Endothelial cell of umbilical vein (primary cell): Measurements from ENCODE around the gene ITGA1. TPM values are rescaled to one million over a fixed set of nuclear protein-coding genes. Genes with fewer than 3 reads are reported as not detected.

ENCODE experiments used
- BruUV-seq: library from RNA; stranded (reverse); fragments of 400-500 nt; replicated peaks from 2 replicates; lab custom pipeline; 2021; lab: Mats Ljungman, UMichigan
- CTCF ChIA-PET: fragments of 300-600, 350-600 bp; sonication (Branson Sonifier 250); formaldehyde crosslinking; loops from one replicate; lab custom pipeline; 2021; ENCODE audit warnings: antibody characterized with exemption, inconsistent platforms; lab: Charles Lee
- POLR2A ChIA-PET: fragments of 300-600, 350-600 bp; sonication (Branson Sonifier 250); formaldehyde crosslinking; loops from one replicate; lab custom pipeline; 2021; ENCODE audit warnings: antibody characterized with exemption, inconsistent platforms; lab: Charles Lee
- DNase-seq: peaks from one replicate; pipeline ENCODE4 v3.0.0-alpha.2; 2011; ENCODE audit warnings: low read depth, low spot score
- FAIRE-seq: peaks from 2 replicates; lab custom pipeline; 2011; peaks lifted over from hg19 to GRCh38; lab: Jason Lieb, UNC
- H2AFZ ChIP-seq: 2 replicates; pipeline ENCODE4 v1.6.0; 2012; ENCODE audit warnings: low read depth, low read length, control low read depth, inconsistent platforms
- H3K27ac ChIP-seq: 2 replicates; pipeline ENCODE4 v1.5.1; 2011; ENCODE audit warnings: low read depth, mild to moderate bottlenecking, control low read depth, low read length, moderate library complexity; ENCODE audit not compliant: insufficient read depth
- H3K27me3 ChIP-seq, 2 experiments: 2 replicates each; pipeline versions ENCODE4 v1.6.0 to v1.6.1; 2011; ENCODE audit warnings: low read length in 2 of 2, mixed read lengths in 1 of 2; ENCODE audit not compliant: control insufficient read depth in 2 of 2, insufficient read depth in 2 of 2
- H3K36me3 ChIP-seq, 2 experiments: 2 replicates in 1 of 2; 3 replicates in 1 of 2; pipeline ENCODE4 v1.5.1; 2011; ENCODE audit warnings: low read length in 2 of 2, mild to moderate bottlenecking in 1 of 2, moderate library complexity in 1 of 2; ENCODE audit not compliant: control insufficient read depth in 2 of 2, insufficient read depth in 2 of 2; ENCODE audit errors: extremely low read depth in 1 of 2
- H3K4me1 ChIP-seq: 3 replicates; pipeline ENCODE4 v1.5.1; 2011; ENCODE audit warnings: mild to moderate bottlenecking, low read length; ENCODE audit not compliant: control insufficient read depth, insufficient read depth; ENCODE audit errors: extremely low read depth
- H3K4me2 ChIP-seq: 2 replicates; pipeline ENCODE4 v1.6.1; 2011; ENCODE audit warnings: low read length, control low read depth, mixed read lengths; ENCODE audit not compliant: insufficient read depth
- H3K4me3 ChIP-seq, 3 experiments: fragments of 200-600 bp in 1 of 3; sonication (generic), shearing (Covaris generic) in 1 of 3; replicated peaks in 1 of 3; 2 replicates each; pipeline ENCODE4 v1.5.1; 2011 to 2016; ENCODE audit warnings: control low read depth in 3 of 3, low read length in 3 of 3, mild to moderate bottlenecking in 2 of 3, inconsistent platforms in 1 of 3, low read depth in 1 of 3, moderate library complexity in 1 of 3; ENCODE audit not compliant: insufficient read depth in 1 of 3
- H3K79me2 ChIP-seq: 2 replicates; pipeline ENCODE4 v1.6.0; 2012; ENCODE audit warnings: low read length, inconsistent platforms; ENCODE audit not compliant: control insufficient read depth, insufficient read depth
- H3K9ac ChIP-seq: replicated peaks from 2 replicates; pipeline ENCODE3; 2011; ENCODE audit warnings: low read length, control low read depth; ENCODE audit not compliant: insufficient read depth; ENCODE audit errors: extremely low read depth
- H3K9me1 ChIP-seq: replicated peaks from 3 replicates; pipeline ENCODE4 v1.6.0; 2011; ENCODE audit warnings: mild to moderate bottlenecking, low read length; ENCODE audit not compliant: control insufficient read depth, insufficient read depth; ENCODE audit errors: extremely low read depth
- H3K9me3 ChIP-seq: replicated peaks from 2 replicates; pipeline ENCODE4 v1.5.1; 2012; ENCODE audit warnings: low read length, inconsistent platforms; ENCODE audit not compliant: control insufficient read depth, insufficient read depth
- H4K20me1 ChIP-seq: replicated peaks from 2 replicates; pipeline ENCODE3; 2011; ENCODE audit warnings: mild to moderate bottlenecking, low read length; ENCODE audit not compliant: control insufficient read depth, insufficient read depth; ENCODE audit errors: extremely low read depth
- EZH2 ChIP-seq: IDR thresholded peaks from 2 replicates; pipeline ENCODE4 v1.6.1; 2012; ENCODE audit warnings: borderline replicate concordance, low read depth, mild to moderate bottlenecking, moderate library complexity, low read length, inconsistent platforms; ENCODE audit not compliant: severe bottlenecking
- POLR2AphosphoS5 ChIP-seq: IDR thresholded peaks from 2 replicates; pipeline ENCODE4 v1.6.1; 2012; ENCODE audit warnings: low read depth, mild to moderate bottlenecking, control low read depth, low read length, moderate library complexity; ENCODE audit not compliant: insufficient read depth
- dilution Hi-C: fragments of 300-500 bp; cut with MboI; formaldehyde crosslinking; loops from one replicate; pipeline ENCODE4 v1.15.0; 2019; ENCODE audit warnings: low sequenced_read_pairs; ENCODE audit not compliant: extremely low pct_ligation_motif_present
- intact Hi-C: fragments of 100-400 bp; cut with micrococcal nuclease; formaldehyde crosslinking; loops from one replicate; pipeline ENCODE4 v1.10.0; 2022
- polyA plus RNA-seq, 4 experiments: library from polyadenylated mRNA; depleted of rRNA in 3 of 4; stranded (reverse) in 3 of 4; unstranded in 1 of 4; fragments of >200 nt; gene quantifications; 2 replicates each; pipeline versions ENCODE4 v1.2.1 to v1.2.3, GENCODE V29; 2011 to 2012; ENCODE audit warnings: missing spikeins in 1 of 4
- total RNA-seq: library from RNA; stranded (reverse); gene quantifications from 2 replicates; pipeline ENCODE4 v1.2.3, GENCODE V29; 2021
- TF ChIP-seq, protein P1 (sequence below), 2 donors: IDR thresholded peaks; 1 replicate in 1 of 2; 2 replicates in 1 of 2; pipeline ENCODE4 v1.5.1; 2011; ENCODE audit warnings: low read length in 2 of 2, mild to moderate bottlenecking in 2 of 2, moderate library complexity in 2 of 2, control low read depth in 1 of 2, inconsistent platforms in 1 of 2, low read depth in 1 of 2; ENCODE audit not compliant: insufficient read depth in 1 of 2; ENCODE audit errors: extremely low read depth in 1 of 2
- TF ChIP-seq, protein P2 (sequence below): IDR thresholded peaks from 2 replicates; pipeline ENCODE4 v1.6.1; 2011; ENCODE audit not compliant: insufficient read depth, insufficient read length

ITGA1 gene
- total and polyA plus RNA-seq, 2 donors (not counting 3 experiments of a cell fraction or from before 2014, with no cell fraction given) = 0.65 to 1.9 TPM

DNA sequence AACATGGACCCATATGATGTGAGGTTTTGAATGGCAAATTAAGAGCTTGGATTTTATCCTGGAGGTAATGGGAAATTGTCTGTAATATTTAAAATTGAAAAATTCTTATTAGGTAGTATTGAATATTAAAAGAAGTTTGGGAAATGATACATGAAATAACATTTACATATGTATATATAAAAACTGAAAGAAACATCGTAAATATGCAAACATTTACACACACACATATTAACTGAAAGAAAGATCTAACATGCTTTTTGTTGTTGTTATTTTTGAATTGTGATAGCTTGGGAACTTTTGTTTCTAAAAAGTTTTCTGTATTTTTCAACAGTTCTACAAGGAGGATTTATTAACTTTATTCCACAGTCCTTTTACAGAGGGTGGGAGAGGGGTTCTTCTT, 118.6 kb downstream of the ITGA1 start:
- TF ChIP-seq POLR2AphosphoS5 = no peak
- TF ChIP-seq, protein P1, sequence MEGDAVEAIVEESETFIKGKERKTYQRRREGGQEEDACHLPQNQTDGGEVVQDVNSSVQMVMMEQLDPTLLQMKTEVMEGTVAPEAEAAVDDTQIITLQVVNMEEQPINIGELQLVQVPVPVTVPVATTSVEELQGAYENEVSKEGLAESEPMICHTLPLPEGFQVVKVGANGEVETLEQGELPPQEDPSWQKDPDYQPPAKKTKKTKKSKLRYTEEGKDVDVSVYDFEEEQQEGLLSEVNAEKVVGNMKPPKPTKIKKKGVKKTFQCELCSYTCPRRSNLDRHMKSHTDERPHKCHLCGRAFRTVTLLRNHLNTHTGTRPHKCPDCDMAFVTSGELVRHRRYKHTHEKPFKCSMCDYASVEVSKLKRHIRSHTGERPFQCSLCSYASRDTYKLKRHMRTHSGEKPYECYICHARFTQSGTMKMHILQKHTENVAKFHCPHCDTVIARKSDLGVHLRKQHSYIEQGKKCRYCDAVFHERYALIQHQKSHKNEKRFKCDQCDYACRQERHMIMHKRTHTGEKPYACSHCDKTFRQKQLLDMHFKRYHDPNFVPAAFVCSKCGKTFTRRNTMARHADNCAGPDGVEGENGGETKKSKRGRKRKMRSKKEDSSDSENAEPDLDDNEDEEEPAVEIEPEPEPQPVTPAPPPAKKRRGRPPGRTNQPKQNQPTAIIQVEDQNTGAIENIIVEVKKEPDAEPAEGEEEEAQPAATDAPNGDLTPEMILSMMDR (IDR thresholded peaks at IDR 0.05; ENCODE audit: extremely low read depth in 1 of 2, insufficient read depth in 1 of 2, low read depth in 1 of 2, low read length in 2 of 2) = no peak
- intact Hi-C loops = no loop called here
- Histone ChIP-seq H3K36me3 (no peaks in the 10 kb centered on the region), H3K9me1 (no peaks in the 10 kb centered on the region), H3K79me2 (no peaks in the 10 kb centered on the region), H3K27ac (no peak overlapping the region), H3K9ac (no peak overlapping the region), H3K4me1 (no peaks in the 10 kb centered on the region), H3K27me3 (no peaks in the 10 kb centered on the region), H4K20me1 (no peaks in the 10 kb centered on the region), H3K9me3 (no peaks in the 10 kb centered on the region), H3K4me2 (no peak overlapping the region), H2AFZ (no peak overlapping the region), H3K4me3 (no peak overlapping the region)
- DNase-seq = no peak
- POLR2A ChIA-PET = no interaction called here
- CTCF ChIA-PET = interaction anchor here (0.7 to 1.6 kb wide), 7 partner anchors 9 to 227 kb away, joined by 3 to 5 read pairs (median 3); no protein-coding TSS in a partner anchor
- FAIRE-seq = no peak
- dilution Hi-C loops = no loop called here
- BruUV-seq = no TSS peak

DNA sequence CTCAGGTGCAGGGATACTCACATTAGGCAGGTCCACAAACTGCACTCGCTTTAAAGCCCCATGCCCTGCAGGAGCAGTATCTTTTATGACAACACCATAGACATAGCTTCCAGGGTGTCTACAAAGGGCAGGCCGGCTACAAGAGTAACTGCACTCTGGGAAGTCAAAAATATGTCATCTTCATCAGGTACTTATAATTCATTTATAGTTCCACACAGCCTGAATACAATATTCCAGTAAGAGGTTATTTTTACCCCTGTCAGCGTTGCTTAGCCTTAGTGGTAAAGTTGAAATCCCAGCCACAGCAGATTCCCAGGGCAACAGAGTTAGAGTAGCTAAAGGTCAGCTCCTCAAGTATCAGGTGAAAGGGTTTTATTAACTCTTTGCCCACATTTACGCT, 119.1 kb downstream of the ITGA1 start:
- no peak overlapping the region for H3K4me3 ChIP-seq
- BruUV-seq = no TSS peak
- no peak overlapping the region for H3K4me2 ChIP-seq
- H3K9me3 ChIP-seq = no peaks in the 10 kb centered on the region
- ChIA-PET CTCF (interaction anchor here (1.0 to 1.6 kb wide), 5 partner anchors 8 to 228 kb away, joined by 3 to 5 read pairs (median 4); no protein-coding TSS in a partner anchor), POLR2A (no interaction called here)
- H3K27me3 ChIP-seq = no peaks in the 10 kb centered on the region
- no peak overlapping the region for H3K27ac ChIP-seq
- intact Hi-C loops = no loop called here
- no peaks in the 10 kb centered on the region for H3K4me1 ChIP-seq
- H3K9me1 ChIP-seq = no peaks in the 10 kb centered on the region
- no peaks in the 10 kb centered on the region for H3K79me2 ChIP-seq
- H4K20me1 ChIP-seq = no peaks in the 10 kb centered on the region
- no peak overlapping the region for H2AFZ ChIP-seq
- no peaks in the 10 kb centered on the region for H3K36me3 ChIP-seq
- no peak overlapping the region for H3K9ac ChIP-seq
- no peak for FAIRE-seq
- DNase-seq = no peak
- dilution Hi-C loops = no loop called here
- TF ChIP-seq EZH2 = no peak
- TF ChIP-seq, protein P1 (IDR thresholded peaks at IDR 0.05; ENCODE audit: extremely low read depth in 1 of 2, insufficient read depth in 1 of 2, low read depth in 1 of 2, low read length in 2 of 2) = no peak
- TF ChIP-seq POLR2AphosphoS5 = no peak
- TF ChIP-seq, protein P2, sequence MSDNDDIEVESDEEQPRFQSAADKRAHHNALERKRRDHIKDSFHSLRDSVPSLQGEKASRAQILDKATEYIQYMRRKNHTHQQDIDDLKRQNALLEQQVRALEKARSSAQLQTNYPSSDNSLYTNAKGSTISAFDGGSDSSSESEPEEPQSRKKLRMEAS = no peak
